HL-60 (cell line): ENCODE measurements around the gene FUT4.
"Not testable (repeated sequence)": the region's sequence is repeated elsewhere in the genome, so short reads cannot be mapped to it uniquely, and the experiment has no call there.

Experiments used
- DNase-seq, 2 experiments: peaks; one replicate each; pipeline ENCODE4 v3.0.0-alpha.2; 2010 to 2020; ENCODE audit warnings: low read depth in 1 of 2, low spot score in 1 of 2
- H3K27ac ChIP-seq: fragments of 250-450 bp; sonication (Bioruptor Pico); replicated peaks from 2 replicates; pipeline ENCODE4 v1.5.1; 2020; ENCODE audit warnings: mild to moderate bottlenecking, moderate library complexity
- H3K27me3 ChIP-seq: fragments of 250-450 bp; sonication (Bioruptor Pico); 2 replicates; pipeline ENCODE4 v1.5.1; 2021; ENCODE audit warnings: mild to moderate bottlenecking, moderate library complexity; ENCODE audit not compliant: insufficient read depth, poor library complexity, severe bottlenecking
- H3K4me3 ChIP-seq: replicated peaks from 2 replicates; pipeline ENCODE4 v1.5.1; 2011; ENCODE audit warnings: mild to moderate bottlenecking, control low read depth, low read length; ENCODE audit not compliant: insufficient read depth
- CTCF ChIP-seq: IDR thresholded peaks from one replicate; pipeline ENCODE4 v1.5.1; 2011; ENCODE audit warnings: low read length, control low read depth, inconsistent platforms; ENCODE audit not compliant: insufficient read depth
- GABPA ChIP-seq: IDR thresholded peaks from 2 replicates; pipeline ENCODE4 v1.6.1; 2012; ENCODE audit warnings: low read depth
- POLR2AphosphoS5 ChIP-seq: IDR thresholded peaks from 2 replicates; pipeline ENCODE4 v1.6.1; 2012; ENCODE audit warnings: low read depth
- REST ChIP-seq: IDR thresholded peaks from 2 replicates; pipeline ENCODE4 v1.6.1; 2012; ENCODE audit warnings: low read depth; ENCODE audit not compliant: insufficient replicate concordance
- SPI1 ChIP-seq: IDR thresholded peaks from 2 replicates; pipeline ENCODE4 v1.6.1; 2012; ENCODE audit warnings: low read depth, mild to moderate bottlenecking, borderline replicate concordance

FUT4 gene

GRCh38 chr11:94501522-94501921 is 42.2 kb upstream of the FUT4 start:
- H3K27me3 ChIP-seq: no peaks in the 10 kb centered on the region
- TF ChIP-seq POLR2AphosphoS5 (no peak), GABPA (no peak), CTCF (no peak), SPI1 (no peak), REST (no peak)
- DNase-seq: no peak
- H3K27ac ChIP-seq: no peak overlapping the region
- no peak overlapping the region for H3K4me3 ChIP-seq

- TF ChIP-seq CTCF: peak; percentile 27
- TF ChIP-seq POLR2AphosphoS5: no peak
- no peak for TF ChIP-seq GABPA
- no peak for TF ChIP-seq SPI1
- no peak for TF ChIP-seq REST
- Histone ChIP-seq H3K27me3 (no peaks in the 10 kb centered on the region), H3K27ac (no peak overlapping the region), H3K4me3 (no peak overlapping the region)
- DNase-seq: peak in 1 of 2 experiments; percentile 30
Observed at GRCh38 chr11:94504689-94505293, 38.9 kb upstream of the FUT4 start.

- not testable (repeated sequence) for H3K27me3 ChIP-seq, H3K4me3 ChIP-seq, H3K27ac ChIP-seq, DNase-seq
Observed at GRCh38 chr11:94506513-94506912, 37.2 kb upstream of the FUT4 start.

GRCh38 chr11:94507485-94507884 is 36.2 kb upstream of the FUT4 start:
- no peaks in the 10 kb centered on the region for H3K27me3 ChIP-seq
- H3K27ac ChIP-seq: no peak overlapping the region
- DNase-seq: no peak
- no peak for TF ChIP-seq REST
- no peak for TF ChIP-seq POLR2AphosphoS5
- TF ChIP-seq SPI1: no peak
- H3K4me3 ChIP-seq: no peak overlapping the region
